Measurements from ENCODE around the gene AUTS2. TPM values are rescaled to one million over a fixed set of nuclear protein-coding genes. Genes with fewer than 3 reads are reported as not detected.

The AUTS2 gene
- total and polyA plus RNA-seq, 2 of the 8 experiments (the other 6 are each of a cell fraction or from before 2014, with no cell fraction given): 25.9 to 101 TPM

GRCh38 chr7:70400829-70401380 is 802.6 kb downstream of the AUTS2 start (continued):
- no peak for TF ChIP-seq SP2 (IDR thresholded peaks at IDR 0.05; ENCODE audit: low read length)
- TF ChIP-seq EZH2 (IDR thresholded peaks at IDR 0.05; ENCODE audit: low read depth, low read length, severe bottlenecking): no peak
- no peak for TF ChIP-seq BCL11A (IDR thresholded peaks at IDR 0.05; ENCODE audit: low read depth in 2 of 2, low read length in 2 of 2)
